OCI-LY1 (cell line): ENCODE data around the gene TNNI2.

ENCODE experiments used
- H2AFZ ChIP-seq: fragments of 200-600 bp; sonication (generic), shearing (Covaris generic); 2 replicates; pipeline ENCODE4 v1.6.0; 2014; ENCODE audit warnings: antibody characterized with exemption, mild to moderate bottlenecking, low read length
- H3F3A ChIP-seq: fragments of 200-600 bp; sonication (generic), shearing (Covaris generic); 2 replicates; pipeline ENCODE4 v1.6.0; 2014; ENCODE audit warnings: mild to moderate bottlenecking, antibody characterized with exemption, low read length, moderate library complexity; ENCODE audit not compliant: insufficient read depth
- H3K27ac ChIP-seq: fragments of 200-600 bp; sonication (generic); 2 replicates; pipeline ENCODE4 v1.5.1; 2014; ENCODE audit warnings: low read length, mixed run types, mild to moderate bottlenecking, low read depth; ENCODE audit not compliant: poor library complexity, severe bottlenecking
- H3K27me3 ChIP-seq: fragments of 200-600 bp; sonication (generic); 2 replicates; pipeline ENCODE4 v1.6.0; 2014; ENCODE audit warnings: antibody characterized with exemption, mild to moderate bottlenecking, low read length, moderate library complexity; ENCODE audit not compliant: insufficient read depth
- H3K36me3 ChIP-seq: fragments of 200-600 bp; sonication (generic); 2 replicates; pipeline ENCODE4 v1.6.1; 2014; ENCODE audit warnings: mild to moderate bottlenecking, antibody characterized with exemption, low read length, moderate library complexity, mixed read lengths; ENCODE audit not compliant: insufficient read depth
- H3K4me1 ChIP-seq: fragments of 200-600 bp; sonication (generic); 2 replicates; pipeline ENCODE4 v1.5.1; 2014; ENCODE audit warnings: mild to moderate bottlenecking, low read length, moderate library complexity; ENCODE audit not compliant: insufficient read depth, severe bottlenecking
- H3K4me2 ChIP-seq: fragments of 200-600 bp; sonication (generic), shearing (Covaris generic); 2 replicates; pipeline ENCODE4 v1.6.1; 2014; ENCODE audit warnings: low read length
- H3K4me3 ChIP-seq: fragments of 200-600 bp; sonication (generic); 2 replicates; pipeline ENCODE4 v1.5.1; 2014; ENCODE audit warnings: low read length, low read depth, mild to moderate bottlenecking, mixed read lengths; ENCODE audit not compliant: poor library complexity, severe bottlenecking
- H3K79me2 ChIP-seq: fragments of 200-600 bp; shearing (Covaris generic); 2 replicates; pipeline ENCODE4 v1.6.1; 2016; ENCODE audit warnings: mixed run types, low read length, mixed read lengths; ENCODE audit not compliant: insufficient read depth
- H3K9ac ChIP-seq: fragments of 200-600 bp; sonication (generic), shearing (Covaris generic); 2 replicates; pipeline ENCODE4 v1.6.1; 2014; ENCODE audit warnings: mild to moderate bottlenecking, low read length, mixed read lengths
- H3K9me2 ChIP-seq: fragments of 200-600 bp; sonication (generic), shearing (Covaris generic); 2 replicates; pipeline ENCODE4 v1.6.1; 2014; ENCODE audit warnings: low read depth, mild to moderate bottlenecking, low read length, mixed read lengths
- H3K9me3 ChIP-seq: fragments of 200-600 bp; shearing (Covaris generic); 2 replicates; pipeline ENCODE4 v1.6.1; 2014; ENCODE audit warnings: low read length, mixed read lengths
- H4K20me1 ChIP-seq: fragments of 200-600 bp; sonication (generic), shearing (Covaris generic); 2 replicates; pipeline ENCODE4 v1.6.0; 2016; ENCODE audit warnings: mild to moderate bottlenecking, low read length; ENCODE audit not compliant: insufficient read depth
- EZH2 ChIP-seq: fragments of 200-600 bp; sonication (generic), shearing (Covaris generic); IDR thresholded peaks from 2 replicates; pipeline ENCODE4 v1.8.0; 2017; ENCODE audit warnings: borderline replicate concordance, mixed run types, mild to moderate bottlenecking, antibody characterized with exemption, low read length, moderate library complexity, mixed read lengths
- TF ChIP-seq, protein P1 (sequence below): fragments of 200-600 bp; sonication (generic), shearing (Covaris generic); IDR thresholded peaks from 2 replicates; pipeline ENCODE4 v1.5.1; 2017; ENCODE audit warnings: mild to moderate bottlenecking, antibody characterized with exemption, low read length, moderate library complexity, mixed read lengths

Gene TNNI2

DNA sequence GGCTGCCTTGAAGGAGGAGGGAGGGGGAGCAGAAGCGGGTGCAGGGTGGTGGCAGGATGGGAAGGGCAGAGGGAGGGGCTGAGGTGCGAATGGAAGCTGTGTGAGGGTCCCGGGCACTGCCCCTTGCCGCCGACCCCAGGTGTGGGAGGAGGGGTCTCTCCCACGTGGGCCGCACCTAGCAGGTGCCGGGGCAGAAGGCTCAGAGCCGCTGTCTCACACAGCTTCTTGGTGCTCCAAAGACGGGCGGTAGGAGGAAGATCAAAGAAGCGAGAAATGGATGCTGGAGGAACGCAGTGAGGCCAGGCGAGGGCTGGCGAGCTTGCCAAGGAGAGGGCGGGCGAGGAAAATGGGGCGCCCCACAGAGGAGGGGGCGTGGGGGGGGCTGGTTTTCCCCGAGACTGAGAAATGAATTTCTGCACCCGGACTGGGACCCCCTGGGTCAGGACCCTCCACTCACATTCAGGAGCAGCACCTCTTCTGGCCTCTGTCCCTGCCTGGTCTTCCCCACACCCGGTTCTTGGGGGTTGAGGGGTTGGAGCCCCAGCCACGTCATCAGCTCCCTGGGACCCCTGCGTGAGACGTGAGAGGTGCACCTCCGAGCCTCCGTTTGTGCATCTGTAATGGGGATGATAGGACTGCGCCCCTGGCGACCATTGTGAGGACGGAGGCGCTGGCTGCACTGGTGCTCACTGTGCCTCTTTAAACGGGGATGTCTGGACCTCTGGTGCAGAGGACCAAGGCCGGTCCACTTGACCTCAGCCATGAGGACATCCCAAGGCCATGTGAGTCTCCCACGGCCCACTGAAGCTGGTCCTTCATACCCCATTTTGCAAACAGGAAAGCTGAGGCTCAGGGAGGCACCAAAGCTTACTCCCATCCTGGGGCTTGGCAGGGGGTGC, 30.9 kb downstream of the TNNI2 start:
- Histone ChIP-seq H3K9ac (no peak overlapping the region), H2AFZ (no peak overlapping the region), H3K4me3 (no peak overlapping the region), H4K20me1 (no peaks in the 10 kb centered on the region), H3K27ac (no peak overlapping the region), H3K27me3 (no peaks in the 10 kb centered on the region), H3F3A (no peaks in the 10 kb centered on the region), H3K4me2 (peak overlapping the region; percentile 14; the same call in 1 of the 2 replicates), H3K4me1 (peaks cover 36% of the 10 kb centered on the region), H3K79me2 (no peaks in the 10 kb centered on the region), H3K9me3 (no peaks in the 10 kb centered on the region), H3K9me2 (no peaks in the 10 kb centered on the region), H3K36me3 (peaks cover 24% of the 10 kb centered on the region)
- TF ChIP-seq, protein P1, sequence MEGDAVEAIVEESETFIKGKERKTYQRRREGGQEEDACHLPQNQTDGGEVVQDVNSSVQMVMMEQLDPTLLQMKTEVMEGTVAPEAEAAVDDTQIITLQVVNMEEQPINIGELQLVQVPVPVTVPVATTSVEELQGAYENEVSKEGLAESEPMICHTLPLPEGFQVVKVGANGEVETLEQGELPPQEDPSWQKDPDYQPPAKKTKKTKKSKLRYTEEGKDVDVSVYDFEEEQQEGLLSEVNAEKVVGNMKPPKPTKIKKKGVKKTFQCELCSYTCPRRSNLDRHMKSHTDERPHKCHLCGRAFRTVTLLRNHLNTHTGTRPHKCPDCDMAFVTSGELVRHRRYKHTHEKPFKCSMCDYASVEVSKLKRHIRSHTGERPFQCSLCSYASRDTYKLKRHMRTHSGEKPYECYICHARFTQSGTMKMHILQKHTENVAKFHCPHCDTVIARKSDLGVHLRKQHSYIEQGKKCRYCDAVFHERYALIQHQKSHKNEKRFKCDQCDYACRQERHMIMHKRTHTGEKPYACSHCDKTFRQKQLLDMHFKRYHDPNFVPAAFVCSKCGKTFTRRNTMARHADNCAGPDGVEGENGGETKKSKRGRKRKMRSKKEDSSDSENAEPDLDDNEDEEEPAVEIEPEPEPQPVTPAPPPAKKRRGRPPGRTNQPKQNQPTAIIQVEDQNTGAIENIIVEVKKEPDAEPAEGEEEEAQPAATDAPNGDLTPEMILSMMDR = peak; percentile 66; the same call in 1 of the 2 replicates
- no peak for TF ChIP-seq EZH2

DNA sequence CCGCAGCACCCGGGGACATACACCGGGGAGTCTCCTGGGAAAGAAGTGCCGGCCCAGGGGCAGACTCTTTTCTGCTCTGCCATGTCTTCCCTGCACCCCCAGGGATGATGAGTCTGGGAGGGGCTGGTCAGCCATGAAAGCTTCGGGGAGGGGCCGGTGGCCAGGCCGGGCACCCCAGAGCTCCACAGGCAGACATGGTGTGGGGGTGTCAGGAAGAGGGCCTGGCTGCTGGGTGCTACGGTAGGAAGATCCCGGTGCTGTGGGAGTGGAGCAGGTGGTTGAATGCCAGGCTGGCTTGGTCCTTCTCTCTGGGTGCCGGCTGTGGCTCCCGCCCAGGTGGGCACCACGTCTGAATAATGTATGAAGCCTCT, 31.5 kb downstream of the TNNI2 start:
- no peak overlapping the region for H3K9ac ChIP-seq
- H3K4me2 ChIP-seq = peak overlapping the region; percentile 9; the same call in 1 of the 2 replicates
- TF ChIP-seq EZH2 = no peak
- TF ChIP-seq, protein P1 = no peak
- peaks cover 18% of the 10 kb centered on the region for H3K36me3 ChIP-seq
- H3K27me3 ChIP-seq = no peaks in the 10 kb centered on the region
- no peaks in the 10 kb centered on the region for H4K20me1 ChIP-seq
- no peaks in the 10 kb centered on the region for H3K79me2 ChIP-seq
- no peak overlapping the region for H2AFZ ChIP-seq
- H3K9me3 ChIP-seq = no peaks in the 10 kb centered on the region
- no peak overlapping the region for H3K4me3 ChIP-seq
- no peak overlapping the region for H3K27ac ChIP-seq
- H3K4me1 ChIP-seq = peaks cover 36% of the 10 kb centered on the region
- no peaks in the 10 kb centered on the region for H3K9me2 ChIP-seq
- no peaks in the 10 kb centered on the region for H3F3A ChIP-seq

DNA sequence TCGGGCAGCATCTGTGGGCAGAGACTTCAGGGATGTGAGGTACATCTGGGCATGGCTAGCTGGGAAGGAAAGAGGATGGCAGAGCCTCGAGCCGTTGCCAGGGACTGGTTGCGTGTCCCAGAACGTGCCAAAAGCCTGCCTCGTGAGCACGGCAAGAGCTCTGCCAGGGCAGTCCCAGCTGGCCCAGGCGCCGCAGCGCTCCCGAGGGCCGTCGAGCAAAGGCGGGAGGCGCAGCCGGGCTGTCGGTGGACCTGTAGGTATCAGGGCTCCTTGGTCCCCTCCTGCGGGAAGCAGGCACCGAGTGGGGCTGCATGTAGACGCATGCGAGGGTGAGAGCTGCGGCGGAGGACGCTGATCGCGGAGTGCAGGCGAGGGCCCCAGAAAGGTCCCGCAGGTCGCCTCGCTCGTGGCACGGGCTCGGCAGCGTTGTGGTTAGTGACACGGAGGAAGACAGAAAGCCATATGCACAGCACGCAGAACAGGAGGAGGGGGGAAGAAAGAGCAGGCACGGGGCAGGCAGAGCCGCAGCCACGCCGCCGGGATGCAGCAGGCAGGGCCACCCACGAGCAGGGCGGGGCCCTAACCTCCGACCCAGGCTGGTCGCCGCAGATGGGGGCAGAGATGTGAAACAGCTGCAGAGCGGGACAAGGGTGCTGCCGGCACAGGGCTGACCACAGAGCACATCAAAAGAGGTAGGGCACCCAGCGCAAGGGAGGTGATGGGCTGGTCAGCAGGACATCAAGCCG, 32.1 kb downstream of the TNNI2 start:
- Histone ChIP-seq H3K4me1 (peaks cover 36% of the 10 kb centered on the region), H3K4me2 (peak overlapping the region; percentile 9; the same call in 1 of the 2 replicates), H3K9ac (no peak overlapping the region), H3K36me3 (peaks cover 12% of the 10 kb centered on the region), H3K9me3 (no peaks in the 10 kb centered on the region), H3K79me2 (no peaks in the 10 kb centered on the region), H3K27me3 (no peaks in the 10 kb centered on the region), H4K20me1 (no peaks in the 10 kb centered on the region), H3K4me3 (no peak overlapping the region), H2AFZ (no peak overlapping the region), H3K27ac (no peak overlapping the region), H3F3A (no peaks in the 10 kb centered on the region), H3K9me2 (no peaks in the 10 kb centered on the region)
- TF ChIP-seq, protein P1 = no peak
- no peak for TF ChIP-seq EZH2
